A549 (cell line): ENCODE measurements around the gene TCOF1.

Source experiments
- CEBPB ChIP-seq, 2 experiments: fragments of >200 bp in 1 of 2; sonication (Bioruptor Twin) in 1 of 2; formaldehyde crosslinking in 1 of 2; IDR thresholded peaks; 2 replicates each; pipeline ENCODE4 v1.6.1; 2012 to 2016
- CTCF ChIP-seq: fragments of >200 bp; sonication (Bioruptor Twin); formaldehyde crosslinking; IDR thresholded peaks from 3 replicates; pipeline ENCODE4 v1.5.1; 2016
- EHMT2 ChIP-seq: fragments of 200-600 bp; sonication (generic); IDR thresholded peaks from 2 replicates; pipeline ENCODE4 v1.6.1; 2016; ENCODE audit warnings: antibody characterized with exemption, low read depth, mild to moderate bottlenecking, moderate library complexity
- JUN ChIP-seq, 2 experiments: fragments of >200 bp; sonication (Bioruptor Twin); formaldehyde crosslinking; IDR thresholded peaks; 2 replicates in 1 of 2; 3 replicates in 1 of 2; pipeline ENCODE4 v1.6.1; 2016 to 2017
- POLR2A ChIP-seq: IDR thresholded peaks from 2 replicates; pipeline ENCODE4 v1.6.1; 2012; ENCODE audit warnings: mild to moderate bottlenecking, low read length
- RAD21 ChIP-seq, 2 experiments: fragments of >200 bp in 1 of 2; sonication (Bioruptor Twin) in 1 of 2; formaldehyde crosslinking in 1 of 2; IDR thresholded peaks in 1 of 2; conservative IDR thresholded peaks in 1 of 2; 2 replicates in 1 of 2; 3 replicates in 1 of 2; pipeline ENCODE4 v1.6.1; 2012 to 2018; ENCODE audit warnings: inconsistent platforms in 1 of 2
- RFX5 ChIP-seq: fragments of 450-650 bp; IDR thresholded peaks from 2 replicates; pipeline ENCODE4 v1.7.1; 2014; ENCODE audit warnings: antibody characterized with exemption, mild to moderate bottlenecking, moderate library complexity
- SMC3 ChIP-seq: fragments of >200 bp; sonication (Bioruptor Twin); formaldehyde crosslinking; IDR thresholded peaks from 3 replicates; pipeline ENCODE4 v1.6.1; 2018; ENCODE audit warnings: inconsistent platforms
- SREBF2 ChIP-seq: fragments of 450-650 bp; IDR thresholded peaks from 2 replicates; pipeline ENCODE4 v1.6.1; 2014; ENCODE audit warnings: mild to moderate bottlenecking, moderate library complexity
- ZSCAN20 ChIP-seq: fragments of 250-450 bp; sonication (Bioruptor Pico); IDR thresholded peaks from 2 replicates; pipeline ENCODE4 v1.8.0; 2022; ENCODE audit warnings: mild to moderate bottlenecking, moderate library complexity
- TF ChIP-seq, protein P1 (sequence below): IDR thresholded peaks from 2 replicates; pipeline ENCODE4 v1.6.1; 2012
- TF ChIP-seq, protein P2 (sequence below): fragments of 250-450 bp; sonication (Bioruptor Pico); IDR thresholded peaks from 2 replicates; pipeline ENCODE4 v1.5.0; 2020; ENCODE audit warnings: low read depth, mild to moderate bottlenecking, moderate library complexity

- TF ChIP-seq CTCF (no peak), JUN (IDR thresholded peaks at IDR 0.05) (no peak), POLR2A (no peak), CEBPB (IDR thresholded peaks at IDR 0.05) (no peak), RAD21 (conservative IDR thresholded peaks at IDR 0.05 in 1 of 2, IDR thresholded peaks at IDR 0.05 in 1 of 2) (no peak), SMC3 (no peak), RFX5 (no peak), EHMT2 (no peak), ZSCAN20 (CRISPR knock-in tag) (no peak), SREBF2 (no peak)
- TF ChIP-seq, protein P1, sequence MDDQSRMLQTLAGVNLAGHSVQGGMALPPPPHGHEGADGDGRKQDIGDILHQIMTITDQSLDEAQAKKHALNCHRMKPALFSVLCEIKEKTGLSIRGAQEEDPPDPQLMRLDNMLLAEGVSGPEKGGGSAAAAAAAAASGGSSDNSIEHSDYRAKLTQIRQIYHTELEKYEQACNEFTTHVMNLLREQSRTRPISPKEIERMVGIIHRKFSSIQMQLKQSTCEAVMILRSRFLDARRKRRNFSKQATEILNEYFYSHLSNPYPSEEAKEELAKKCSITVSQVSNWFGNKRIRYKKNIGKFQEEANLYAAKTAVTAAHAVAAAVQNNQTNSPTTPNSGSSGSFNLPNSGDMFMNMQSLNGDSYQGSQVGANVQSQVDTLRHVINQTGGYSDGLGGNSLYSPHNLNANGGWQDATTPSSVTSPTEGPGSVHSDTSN, result no peak
- TF ChIP-seq, protein P2, sequence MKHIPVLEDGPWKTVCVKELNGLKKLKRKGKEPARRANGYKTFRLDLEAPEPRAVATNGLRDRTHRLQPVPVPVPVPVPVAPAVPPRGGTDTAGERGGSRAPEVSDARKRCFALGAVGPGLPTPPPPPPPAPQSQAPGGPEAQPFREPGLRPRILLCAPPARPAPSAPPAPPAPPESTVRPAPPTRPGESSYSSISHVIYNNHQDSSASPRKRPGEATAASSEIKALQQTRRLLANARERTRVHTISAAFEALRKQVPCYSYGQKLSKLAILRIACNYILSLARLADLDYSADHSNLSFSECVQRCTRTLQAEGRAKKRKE (CRISPR knock-in tag), result no peak
These were observed 41.2 kb upstream of the TCOF1 start for GRCh38 chr5:150316320-150316719.
